Posterior cingulate gyrus (tissue), 11 donors: ENCODE data around the gene RANGAP1.

ENCODE experiments used
- DNase-seq, 10 donors: peaks; one replicate each; pipeline versions ENCODE4 v3.0.0 to v3.0.0-alpha.2; 2020 to 2021; ENCODE audit warnings: mixed read lengths in 3 of 10
- intact Hi-C: fragments of 100-400 bp; cut with DNase I; formaldehyde crosslinking; loops from one replicate; pipeline ENCODE4 v1.15.1; 2023

Gene RANGAP1

DNA sequence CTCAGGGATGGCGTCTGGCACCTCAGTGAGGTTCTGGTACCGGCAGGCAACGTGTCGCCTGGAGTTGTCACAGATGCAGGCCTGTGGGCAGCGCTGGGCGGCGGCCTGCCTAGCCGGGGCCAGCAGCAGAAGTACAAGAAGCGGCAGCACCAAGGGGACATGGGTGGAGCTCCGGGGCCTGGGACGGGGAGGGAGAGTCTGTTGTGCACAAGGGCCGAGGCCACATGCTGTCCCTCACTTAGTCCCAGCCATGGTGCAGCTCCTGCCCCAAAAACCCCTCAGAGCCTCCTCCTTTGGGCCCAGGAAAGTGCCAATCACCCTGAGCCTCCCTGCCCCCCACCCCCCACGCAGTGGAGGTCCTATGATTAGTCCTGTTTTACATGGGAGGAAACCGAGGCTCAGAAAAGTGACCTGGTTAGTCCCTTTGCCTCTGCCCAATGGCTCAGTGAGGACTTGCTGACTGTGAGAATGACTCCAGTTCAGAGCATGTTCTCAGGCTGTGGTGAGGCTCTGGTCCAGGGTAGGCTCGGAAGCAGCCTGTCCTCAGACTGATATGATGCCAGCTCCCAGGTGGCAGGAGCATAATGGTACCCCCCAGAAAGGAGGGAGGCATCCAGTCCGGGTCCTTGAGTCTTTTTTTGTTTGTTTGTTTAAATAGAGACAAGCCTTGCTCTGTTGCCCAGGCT lies 46.4 kb downstream of the RANGAP1 start:
- intact Hi-C loops: no loop called here
- peak in 2 of 10 donors; percentile 68 to 91 for DNase-seq

DNA sequence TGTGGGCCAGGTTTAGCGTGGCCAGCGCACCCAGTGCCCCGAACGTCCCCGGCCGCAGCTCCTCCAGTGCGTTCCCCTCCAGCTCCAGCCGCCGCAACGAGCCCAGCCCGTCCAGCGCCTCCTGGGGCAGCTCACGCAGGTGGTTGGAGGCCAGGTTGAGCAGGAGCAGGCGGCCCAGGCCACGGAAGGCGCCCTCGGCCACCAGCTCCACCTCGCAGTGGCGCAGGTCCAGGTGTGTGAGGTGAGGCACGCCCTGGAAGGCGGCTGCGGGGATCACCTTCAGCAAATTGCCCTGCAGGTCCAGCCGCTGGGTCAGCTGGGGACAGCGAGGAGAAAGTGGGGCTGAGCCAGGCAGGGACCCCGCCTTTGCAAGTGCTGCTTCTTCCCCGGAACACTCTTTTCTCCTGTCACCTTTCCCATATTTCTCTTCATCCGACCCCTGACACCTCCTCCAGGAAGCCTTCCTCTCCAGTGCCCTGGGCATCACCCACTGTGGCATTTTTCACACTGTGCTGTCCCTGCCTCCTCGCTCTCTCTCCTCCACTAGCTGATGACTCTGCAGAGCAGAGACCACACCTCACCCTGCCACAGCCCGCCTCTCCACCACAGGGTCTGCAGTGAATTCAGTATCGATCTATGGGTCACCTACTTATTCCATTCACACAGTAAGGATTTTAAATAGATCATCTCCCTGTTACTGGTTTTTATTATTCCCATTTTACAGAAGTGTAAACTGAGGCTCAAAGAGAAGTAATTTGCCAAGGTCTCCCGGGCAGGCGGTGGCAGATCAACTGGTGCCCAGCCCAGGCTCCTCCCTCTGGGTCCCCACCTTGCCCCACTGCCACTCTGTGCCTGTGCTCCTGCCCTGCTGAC lies 47.2 kb downstream of the RANGAP1 start:
- no peak for DNase-seq
- intact Hi-C loops: no loop called here

DNA sequence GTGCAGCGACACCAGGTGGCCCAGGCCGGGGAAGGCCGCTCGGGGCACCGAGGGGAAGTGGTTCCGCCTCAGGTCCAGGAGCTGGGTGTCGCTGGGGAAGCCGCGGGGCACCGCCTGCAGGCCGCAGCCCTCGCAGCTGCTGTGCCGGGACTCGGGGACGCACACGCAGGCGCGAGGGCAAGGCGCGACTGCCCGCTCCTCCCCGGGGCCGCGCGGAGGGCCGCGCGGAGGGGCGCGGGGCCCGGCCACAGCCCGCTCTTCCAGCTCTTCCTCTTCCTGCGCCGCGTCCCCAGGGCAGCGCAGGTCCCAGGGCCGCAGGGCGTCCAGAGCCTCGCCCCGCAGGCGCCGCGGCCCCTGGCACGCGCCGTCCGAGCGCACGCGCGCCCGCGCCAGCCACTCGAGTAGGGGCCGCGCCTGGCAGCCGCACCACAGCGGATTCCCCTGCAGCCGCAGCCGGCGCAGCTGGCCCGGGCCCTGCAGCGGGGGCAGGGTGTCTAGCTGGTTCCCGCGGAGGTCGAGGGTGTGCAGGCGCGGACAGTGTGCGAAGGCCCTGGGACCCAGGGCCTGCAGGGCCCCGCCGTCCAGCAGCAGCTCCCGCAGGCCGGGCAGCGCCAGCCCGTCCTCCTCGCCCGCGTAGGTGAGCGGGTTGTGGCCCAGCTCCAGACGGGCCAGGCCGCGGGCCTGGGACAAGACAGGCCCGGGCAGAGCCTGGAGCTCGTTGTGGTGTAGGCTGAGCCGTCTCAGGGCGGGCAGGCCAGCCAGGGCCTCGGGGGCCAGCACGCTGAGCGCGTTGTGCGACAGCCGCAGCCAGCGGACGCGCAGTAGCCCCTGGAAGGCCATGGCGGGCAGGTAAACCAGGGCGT lies 48.0 kb downstream of the RANGAP1 start:
- intact Hi-C loops: no loop called here
- peak in 4 of 10 donors; percentile 41 to 93 (median 74) for DNase-seq

DNA sequence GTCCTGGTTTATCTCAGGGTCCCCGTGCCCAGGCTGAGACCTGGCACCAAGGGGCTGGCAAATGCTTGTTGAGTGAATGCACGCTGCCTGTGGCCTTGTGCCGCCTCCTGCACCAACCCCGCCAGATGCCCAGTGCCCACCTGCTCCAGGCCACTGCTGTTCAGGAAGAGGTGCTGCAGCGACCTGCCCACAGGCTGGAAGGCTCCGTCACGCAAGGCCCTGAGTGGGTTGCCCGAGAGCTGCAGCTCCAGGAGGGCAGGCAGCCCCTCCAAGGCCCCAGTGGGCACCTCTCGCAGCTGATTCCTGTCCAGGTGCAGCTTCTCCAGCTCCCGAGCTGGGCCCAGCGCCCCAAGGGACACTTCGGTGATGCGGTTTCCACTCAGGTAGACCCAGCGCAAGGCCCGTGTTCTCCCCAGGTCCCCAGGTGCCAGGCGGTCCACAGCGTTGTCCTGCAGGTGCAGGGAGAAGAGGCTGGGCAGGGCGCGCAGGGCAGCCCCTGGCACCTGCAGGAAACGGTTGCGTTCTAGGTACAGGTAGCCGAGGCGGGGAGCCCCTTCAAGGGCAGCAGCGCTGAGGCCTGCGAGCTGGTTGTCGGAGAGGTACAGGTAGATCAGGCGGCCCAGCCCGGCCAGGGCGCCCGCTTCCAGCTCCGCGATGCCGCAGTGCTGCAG lies 48.8 kb downstream of the RANGAP1 start:
- intact Hi-C loops: no loop called here
- peak in 1 of 10 donors; percentile 78 for DNase-seq

DNA sequence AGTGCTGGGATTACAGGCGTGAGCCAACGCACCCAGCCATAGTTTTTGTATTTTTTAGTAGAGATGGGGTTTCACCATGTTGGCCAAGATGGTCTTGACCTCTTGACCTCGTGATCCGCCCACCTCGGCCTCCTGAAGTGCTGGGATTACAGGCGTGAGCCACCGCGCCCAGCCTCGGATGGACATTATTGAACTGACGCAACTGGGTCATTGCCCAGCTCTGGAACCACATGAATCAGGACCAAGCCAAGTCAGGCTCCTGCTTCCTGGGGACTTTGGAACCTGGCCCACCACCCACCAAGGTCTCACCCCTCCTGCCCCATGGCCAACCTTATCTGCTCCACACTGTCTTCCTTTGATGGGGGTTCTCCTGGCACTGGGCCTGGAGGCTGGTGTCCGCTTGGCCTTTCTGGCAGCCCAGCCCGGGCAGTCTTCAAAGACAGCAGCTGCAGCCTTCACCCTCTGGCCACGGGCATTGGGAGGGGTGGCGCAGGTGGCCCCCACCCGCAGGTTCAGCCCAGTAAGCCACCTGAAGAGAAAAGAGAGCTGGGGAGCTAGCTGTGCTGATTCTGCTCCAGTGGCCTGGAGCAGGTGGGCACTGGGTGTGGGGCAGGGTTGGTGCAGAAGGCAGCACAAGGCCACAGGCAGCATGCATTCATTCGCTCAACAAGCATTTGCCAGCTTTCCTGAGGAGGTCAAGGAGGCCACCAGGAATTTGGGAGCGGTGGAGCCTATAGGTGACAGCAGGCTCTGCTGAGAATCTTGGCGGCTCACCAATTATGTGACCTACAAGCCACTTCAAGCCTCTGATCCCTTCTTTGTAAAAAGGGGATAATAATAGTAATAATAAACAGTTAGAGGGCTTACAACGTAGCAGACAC lies 50.9 kb downstream of the RANGAP1 start:
- no peak for DNase-seq
- intact Hi-C loops: no loop called here

DNA sequence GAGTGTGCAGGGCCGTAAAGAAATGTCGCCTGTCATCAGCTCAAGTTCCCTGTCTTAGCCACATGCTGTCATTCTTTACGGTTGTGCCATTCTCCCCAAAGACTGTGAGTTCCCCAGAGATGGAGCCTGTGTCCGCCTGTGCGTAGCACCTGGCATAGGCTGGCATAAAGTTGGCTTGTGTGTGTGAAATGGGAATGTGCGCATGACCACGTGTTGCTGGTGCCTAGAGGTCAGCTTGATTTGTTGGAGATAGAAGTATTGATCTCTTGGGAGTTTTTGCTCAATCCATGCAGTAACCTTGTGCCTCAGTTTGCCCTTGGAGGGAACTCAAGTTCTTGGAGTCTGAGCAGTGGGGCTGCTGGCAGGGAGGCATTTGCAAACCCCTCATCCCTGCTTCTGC lies 54.6 kb downstream of the RANGAP1 start:
- DNase-seq: no peak
- intact Hi-C loops: no loop called here

DNA sequence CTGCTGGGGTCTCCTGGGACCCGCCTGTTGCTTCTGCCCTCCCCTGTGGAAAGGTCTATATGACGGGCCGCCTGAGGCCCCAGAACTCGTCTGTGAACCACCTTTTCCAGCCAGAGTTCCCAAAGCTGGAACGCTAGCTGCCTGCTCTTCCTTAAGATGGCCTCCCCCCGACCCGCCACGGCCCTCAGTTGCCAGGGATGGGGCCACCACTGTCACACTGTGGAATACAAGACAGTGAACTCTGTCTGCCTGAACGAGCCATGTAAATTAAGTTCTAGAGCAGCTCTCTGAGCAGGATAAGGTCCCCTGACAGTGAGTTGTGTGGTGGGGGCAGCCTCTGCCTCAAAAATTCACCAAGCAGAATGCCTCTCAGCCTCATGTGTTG lies 55.6 kb downstream of the RANGAP1 start:
- DNase-seq: no peak
- intact Hi-C loops: no loop called here

DNA sequence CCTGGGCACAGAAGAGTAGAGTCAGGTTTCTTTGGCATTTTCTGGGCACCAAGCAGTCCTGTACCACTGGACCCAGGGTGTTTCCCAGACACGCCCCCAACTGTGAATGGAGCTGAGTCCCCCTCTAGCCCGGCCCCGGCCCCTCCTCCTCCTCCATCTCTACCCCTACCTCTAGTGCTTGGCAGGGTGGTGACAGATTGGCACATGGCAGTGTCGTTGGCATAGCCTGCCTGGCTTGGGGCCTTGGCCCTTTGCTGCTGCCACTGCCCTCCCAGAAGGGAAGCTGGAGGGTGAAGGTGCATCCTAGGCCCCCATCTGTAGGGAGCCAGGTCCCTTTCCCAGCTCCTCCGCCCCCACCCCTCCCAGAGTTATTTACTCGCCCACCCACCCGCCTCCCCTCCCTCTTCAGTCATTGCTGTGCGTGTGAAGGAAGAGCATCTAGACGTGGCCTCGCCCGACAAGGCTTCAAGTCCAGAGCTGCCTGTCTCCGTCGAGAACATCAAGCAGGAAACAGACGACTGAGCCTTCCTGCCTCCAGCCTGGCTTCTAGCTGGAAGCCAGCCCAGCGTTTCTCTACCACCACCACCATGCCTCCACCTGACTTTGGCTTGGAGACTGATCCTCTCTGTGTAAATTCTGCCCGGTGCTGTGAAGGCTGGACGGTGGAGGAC lies 56.1 kb downstream of the RANGAP1 start:
- intact Hi-C loops: no loop called here
- DNase-seq: no peak

DNA sequence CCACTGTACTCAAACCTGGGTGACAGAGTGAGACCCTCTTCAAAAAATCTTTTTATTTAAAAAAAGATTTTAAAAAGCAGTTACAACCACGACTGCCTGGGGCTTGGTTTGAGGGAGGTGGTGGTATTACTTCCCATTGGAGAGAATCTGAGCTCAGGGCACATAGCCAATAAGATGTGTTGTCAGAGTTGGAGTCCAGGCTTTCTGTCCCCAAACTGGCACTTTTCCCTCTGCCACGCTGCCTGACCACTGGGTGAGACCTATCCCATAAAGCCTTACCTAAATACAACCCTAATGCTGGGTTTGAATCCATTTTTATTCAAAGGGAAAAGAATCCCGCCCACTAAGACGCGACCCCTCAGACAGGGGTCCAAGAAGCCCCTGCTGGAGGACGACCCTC lies 56.8 kb downstream of the RANGAP1 start:
- intact Hi-C loops: no loop called here

DNA sequence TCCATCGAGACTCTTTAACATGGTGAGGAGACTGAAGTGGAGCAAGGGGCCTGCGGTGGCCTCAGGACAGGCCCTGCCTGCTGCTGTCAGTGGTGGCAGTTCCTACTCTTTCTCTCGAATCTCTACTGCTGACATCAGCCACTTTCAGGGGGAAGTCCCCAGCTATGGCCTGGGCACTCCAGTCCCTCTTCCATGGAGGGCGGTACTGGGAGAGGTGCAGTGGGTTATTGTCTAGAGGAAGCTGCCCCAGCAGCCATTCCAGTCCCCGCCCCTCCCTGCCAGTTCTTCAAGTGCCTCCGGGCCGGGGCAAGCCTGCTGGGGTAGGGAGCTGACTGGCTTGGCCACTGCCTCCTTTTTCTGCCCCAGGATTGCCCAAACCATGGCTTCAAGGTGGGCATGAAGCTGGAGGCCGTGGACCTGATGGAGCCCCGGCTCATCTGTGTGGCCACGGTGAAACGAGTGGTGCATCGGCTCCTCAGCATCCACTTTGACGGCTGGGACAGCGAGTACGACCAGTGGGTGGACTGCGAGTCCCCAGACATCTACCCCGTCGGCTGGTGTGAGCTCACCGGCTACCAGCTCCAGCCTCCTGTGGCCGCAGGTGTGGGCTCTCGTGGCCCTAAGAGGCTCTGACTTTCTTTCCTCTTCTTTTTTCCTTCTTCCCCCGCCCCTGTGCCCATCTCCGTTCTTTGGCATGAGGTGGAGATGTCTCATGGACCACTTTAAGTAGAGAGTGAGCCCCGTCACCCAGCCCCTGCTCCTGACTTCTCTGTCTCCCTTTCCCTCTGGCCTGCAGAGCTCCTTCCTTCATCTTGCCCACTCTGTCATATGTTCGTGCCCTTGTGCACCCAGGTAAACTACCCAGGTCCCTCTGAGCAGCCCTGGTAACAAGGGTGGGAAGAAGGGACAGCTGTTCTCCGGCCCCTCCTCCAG lies 59.0 kb downstream of the RANGAP1 start:
- DNase-seq: peak in 1 of 10 donors; percentile 56
- intact Hi-C loops: no loop called here

More for the DNA sequence above, 56.8 kb downstream of the RANGAP1 start:
- no peak for DNase-seq

DNA sequence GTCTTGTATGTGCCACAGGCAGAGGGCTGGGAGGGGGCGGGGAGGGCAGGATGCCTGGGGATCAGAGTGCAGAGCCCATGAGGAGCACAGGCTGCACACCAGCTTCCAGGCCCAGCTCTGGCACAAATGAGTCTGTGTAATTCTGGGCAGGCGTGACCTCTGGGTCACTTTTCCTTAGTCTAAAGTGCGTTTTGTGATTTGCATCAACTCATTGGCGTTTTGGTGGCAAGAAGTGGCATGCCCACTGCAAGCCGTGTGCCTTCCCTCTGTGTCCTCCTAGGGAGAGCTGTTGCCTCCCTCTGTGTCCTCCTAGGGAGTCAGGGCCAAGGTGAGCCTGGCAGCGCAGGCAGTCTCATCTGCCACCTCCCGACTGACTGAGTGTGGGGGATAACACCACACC lies 62.5 kb downstream of the RANGAP1 start:
- intact Hi-C loops: no loop called here
- DNase-seq: peak in 1 of 10 donors; percentile 19

DNA sequence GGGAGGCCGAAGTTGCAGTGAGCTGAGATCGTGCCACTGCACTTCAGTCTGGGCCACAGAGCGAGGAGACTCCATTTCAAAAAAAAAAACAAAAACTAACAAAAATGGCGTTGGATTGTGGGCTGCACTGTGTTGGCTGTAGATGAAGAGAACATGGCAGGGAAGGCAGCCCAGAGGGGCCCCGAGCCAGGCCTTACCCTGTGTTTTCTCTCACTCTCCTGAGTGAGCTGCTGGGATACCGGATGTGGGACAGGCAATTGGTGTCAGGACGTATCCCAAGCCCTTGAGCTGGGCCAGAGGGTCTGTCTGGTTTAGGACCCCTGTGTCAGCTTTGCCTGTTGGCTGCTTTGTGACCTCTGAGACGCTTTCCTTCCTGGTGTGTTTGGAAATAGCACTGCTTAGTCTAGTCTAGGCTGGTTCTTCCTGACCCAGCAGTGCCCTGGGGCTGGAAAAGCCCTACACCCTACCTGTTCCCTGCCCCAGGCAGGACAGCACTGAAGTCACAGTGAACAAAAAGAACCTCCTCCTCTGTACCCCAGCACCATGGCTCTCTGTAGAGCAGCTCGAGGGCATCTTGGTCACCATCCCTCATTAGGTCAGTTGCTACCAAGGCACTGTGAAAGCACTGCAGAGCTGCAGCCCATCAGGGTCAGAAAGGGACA lies 63.0 kb downstream of the RANGAP1 start:
- peak in 1 of 10 donors; percentile 71 for DNase-seq
- intact Hi-C loops: no loop called here

DNA sequence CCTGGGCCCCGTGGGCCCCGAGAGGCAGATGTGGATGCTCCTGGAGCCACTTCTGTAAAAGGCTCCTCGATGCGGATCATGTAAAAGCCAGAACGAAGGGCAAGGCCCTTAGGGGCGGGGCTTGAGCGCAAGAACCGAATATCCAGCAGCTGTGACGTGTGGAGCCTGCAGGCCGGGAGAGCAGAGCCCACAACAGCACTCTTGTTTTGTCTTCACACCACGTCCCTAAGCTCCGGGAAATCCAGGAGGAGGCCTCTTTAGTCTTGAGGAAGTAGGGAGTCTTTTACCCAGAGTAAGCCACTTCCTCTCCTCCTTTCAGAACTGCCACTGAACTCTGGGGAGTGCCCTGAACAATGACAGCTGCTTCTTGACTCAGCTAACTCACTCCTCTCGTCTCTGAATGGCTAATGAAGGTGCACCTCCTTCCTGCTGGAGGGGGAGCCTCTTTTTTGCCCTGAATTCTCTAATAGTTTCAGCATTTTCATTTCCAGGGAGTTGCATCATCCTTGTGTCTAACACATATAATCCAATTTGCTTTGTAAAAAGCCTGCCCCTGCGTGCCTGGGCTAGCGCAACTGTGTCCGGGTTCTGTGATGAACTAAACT lies 68.3 kb downstream of the RANGAP1 start:
- DNase-seq: peak in 4 of 10 donors; percentile 58 to 94 (median 71)

DNA sequence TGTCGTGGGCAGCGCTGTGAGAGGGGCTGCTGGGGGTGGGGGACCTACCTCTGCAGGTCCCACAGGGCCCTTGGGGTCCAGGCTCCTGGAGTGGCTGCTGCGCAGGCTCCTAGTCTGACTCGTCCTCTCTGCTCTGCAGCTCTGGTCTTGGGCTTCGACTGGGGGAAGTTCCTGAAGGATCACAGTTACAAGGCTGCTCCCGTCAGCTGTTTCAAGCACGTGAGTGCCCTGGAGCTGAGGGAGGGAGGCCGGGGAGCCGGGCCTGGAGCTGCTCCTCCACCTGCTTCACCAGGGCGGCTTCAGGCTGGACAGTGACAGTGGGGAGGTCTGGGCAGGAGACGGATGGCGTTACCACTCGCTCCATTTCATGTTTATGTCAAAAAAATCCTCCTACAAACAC lies 69.0 kb downstream of the RANGAP1 start:
- intact Hi-C loops: no loop called here
- peak in 1 of 10 donors; percentile 47 for DNase-seq

More for the DNA sequence above, 68.3 kb downstream of the RANGAP1 start:
- intact Hi-C loops: no loop called here

DNA sequence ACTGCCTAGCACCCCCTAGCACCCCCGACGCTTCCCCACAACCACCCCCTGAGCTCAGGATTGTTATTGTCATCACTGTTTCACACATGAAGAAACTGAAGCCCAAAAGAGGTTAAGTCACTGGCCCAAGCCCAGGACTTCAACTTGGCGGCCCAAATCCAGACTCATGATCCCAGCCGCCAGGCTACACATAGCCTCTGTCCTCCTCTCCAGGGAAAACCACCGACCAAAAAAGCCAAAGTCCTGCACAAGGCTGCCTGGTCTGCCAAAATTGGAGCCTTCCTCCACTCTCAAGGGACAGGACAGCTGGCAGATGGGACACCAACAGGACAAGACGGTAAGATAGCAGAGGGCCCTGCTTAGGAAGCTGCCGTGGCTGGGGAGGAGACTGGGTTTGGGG lies 70.1 kb downstream of the RANGAP1 start:
- DNase-seq: peak in 1 of 10 donors; percentile 30
- intact Hi-C loops: no loop called here

DNA sequence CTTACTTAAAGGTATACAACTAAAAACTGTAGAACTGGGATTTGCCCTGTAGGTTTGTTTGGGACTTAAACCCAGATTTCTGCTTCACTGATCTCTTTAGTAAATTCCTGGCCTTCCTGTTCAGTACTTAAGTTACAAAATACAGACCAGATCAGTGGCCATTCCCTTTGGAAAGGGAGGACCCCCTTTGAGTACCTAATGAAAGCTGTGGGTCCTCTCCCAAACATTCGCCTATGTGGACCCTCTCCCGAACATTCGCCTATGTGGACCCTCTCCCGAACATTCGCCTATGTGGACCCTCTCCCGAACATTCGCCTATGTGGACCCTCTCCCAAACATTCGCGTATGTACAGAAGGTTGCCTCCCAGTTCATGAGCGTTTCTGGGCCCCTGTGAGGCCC lies 70.6 kb downstream of the RANGAP1 start:
- intact Hi-C loops: no loop called here
- DNase-seq: no peak

DNA sequence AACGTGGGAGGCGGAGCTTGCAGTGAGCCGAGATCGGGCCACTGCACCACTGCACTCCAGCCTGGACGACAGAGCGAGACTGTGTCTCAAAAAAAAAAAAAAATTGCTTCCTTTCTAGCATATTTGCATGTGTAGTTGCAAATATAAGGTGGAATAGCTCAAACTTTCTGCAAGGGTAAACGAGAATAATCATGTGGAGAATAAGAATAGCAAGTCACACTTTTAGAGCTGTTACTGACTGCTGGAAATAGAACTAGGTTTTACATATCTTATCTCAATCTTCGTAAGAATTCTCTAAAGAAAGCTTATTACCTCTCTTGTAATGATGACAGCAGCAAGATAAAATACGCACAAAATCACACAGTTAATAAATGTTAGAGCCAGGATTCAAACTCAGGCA lies 79.3 kb downstream of the RANGAP1 start:
- intact Hi-C loops: no loop called here

More for the DNA sequence above, 79.3 kb downstream of the RANGAP1 start:
- peak in 1 of 10 donors; percentile 24 for DNase-seq
